K562 (cell line): ENCODE data around the gene HINT3. TPM values are rescaled to one million over a fixed set of nuclear protein-coding genes. Genes with fewer than 3 reads are reported as not detected.

Source experiments
- ATAC-seq: fragments of 200-7000 bp; cut with Tn5 transposase; 3 replicates; pipeline ENCODE4 v1.9.1; 2020; ENCODE audit warnings: moderate library complexity
- BruUV-seq: library from RNA; stranded (reverse); fragments of 400-500 nt; replicated peaks from 2 replicates; lab custom pipeline; 2021; lab: Mats Ljungman, UMichigan
- CTCF ChIA-PET: fragments of 300-600 bp; formaldehyde crosslinking; extraction: SDS; loops from one replicate; lab custom pipeline; 2021; ENCODE audit warnings: low intra/inter-chr PET ratio; lab: Yijun Ruan, JAX
- POLR2A ChIA-PET: fragments of 300-600, 350-650 bp; sonication (Branson Sonifier 250); formaldehyde crosslinking; extraction: SDS; loops from one replicate; lab custom pipeline; 2021; ENCODE audit warnings: antibody characterized with exemption, inconsistent platforms; lab: Yijun Ruan, JAX
- DNase-seq, 4 experiments: peaks; one replicate each; pipeline versions ENCODE4 v3.0.0 to v3.0.0-alpha.2; 2011 to 2018; ENCODE audit warnings: low spot score in 3 of 4, mixed read lengths in 3 of 4; ENCODE audit errors: extremely low read depth in 1 of 4
- FAIRE-seq: peaks from 2 replicates; lab custom pipeline; 2011; peaks lifted over from hg19 to GRCh38; lab: Jason Lieb, UNC
- H2AFZ ChIP-seq: 2 replicates; pipeline ENCODE4 v1.6.0; 2011; ENCODE audit warnings: low read depth, low read length, control low read depth, inconsistent platforms
- H3K27ac ChIP-seq: fragments of 200-600 bp; 3 replicates; pipeline ENCODE4 v1.8.0; 2011; ENCODE audit warnings: low read depth, mild to moderate bottlenecking, control low read depth, inconsistent platforms, low read length, moderate library complexity, mixed read lengths; ENCODE audit errors: extremely low read depth
- H3K27me3 ChIP-seq, 2 experiments: fragments of 300-600 bp in 1 of 2; 2 replicates in 1 of 2; 3 replicates in 1 of 2; pipeline versions ENCODE4 v1.6.0 to v1.8.0; 2011; ENCODE audit warnings: inconsistent platforms in 2 of 2, low read length in 2 of 2, mild to moderate bottlenecking in 1 of 2, mixed read lengths in 1 of 2, moderate library complexity in 1 of 2; ENCODE audit not compliant: control insufficient read depth in 2 of 2, insufficient read depth in 2 of 2
- H3K36me3 ChIP-seq: fragments of 300-600 bp; 3 replicates; pipeline ENCODE4 v1.8.0; 2011; ENCODE audit warnings: mild to moderate bottlenecking, low read length, inconsistent platforms; ENCODE audit not compliant: control insufficient read depth, insufficient read depth
- H3K4me1 ChIP-seq, 2 experiments: fragments of 200-600 bp in 1 of 2; replicated peaks in 1 of 2; 2 replicates in 1 of 2; 3 replicates in 1 of 2; pipeline versions ENCODE4 v1.5.1 to v1.8.0; 2011; ENCODE audit warnings: inconsistent platforms in 2 of 2, low read length in 2 of 2, mild to moderate bottlenecking in 1 of 2, mixed read lengths in 1 of 2, moderate library complexity in 1 of 2; ENCODE audit not compliant: control insufficient read depth in 2 of 2, insufficient read depth in 2 of 2
- H3K4me2 ChIP-seq: 2 replicates; pipeline ENCODE4 v1.6.1; 2011; ENCODE audit warnings: low read length, control low read depth, inconsistent platforms, mixed read lengths; ENCODE audit not compliant: insufficient read depth
- H3K4me3 ChIP-seq: fragments of 200-600 bp; sonication (generic), shearing (Covaris generic); 2 replicates; pipeline ENCODE4 v1.5.1; 2016; ENCODE audit warnings: control low read depth, inconsistent platforms
- H3K79me2 ChIP-seq: fragments of 200-600 bp; 3 replicates; pipeline ENCODE4 v1.8.0; 2011; ENCODE audit warnings: low read length, inconsistent platforms; ENCODE audit not compliant: control insufficient read depth, insufficient read depth
- H3K9ac ChIP-seq, 2 experiments: 2 replicates each; pipeline versions ENCODE4 v1.6.0 to v1.6.1; 2011; ENCODE audit warnings: low read depth in 2 of 2, low read length in 2 of 2, control low read depth in 1 of 2, inconsistent platforms in 1 of 2, mild to moderate bottlenecking in 1 of 2, mixed read lengths in 1 of 2; ENCODE audit not compliant: insufficient read depth in 1 of 2
- H3K9me1 ChIP-seq: one replicate; pipeline ENCODE4 v1.6.0; 2011; ENCODE audit warnings: inconsistent platforms, mild to moderate bottlenecking, low read length, moderate library complexity; ENCODE audit not compliant: control insufficient read depth, insufficient read depth
- H3K9me3 ChIP-seq: replicated peaks from 2 replicates; pipeline ENCODE4 v1.5.1; 2011; ENCODE audit warnings: low read depth, low read length, inconsistent platforms; ENCODE audit not compliant: control insufficient read depth, insufficient read depth
- H4K20me1 ChIP-seq: replicated peaks from 2 replicates; pipeline ENCODE4 v1.6.1; 2011; ENCODE audit warnings: low read length, inconsistent platforms, mixed read lengths; ENCODE audit not compliant: control insufficient read depth, insufficient read depth
- CHD2 ChIP-seq: IDR thresholded peaks from 2 replicates; pipeline ENCODE4 v1.6.1; 2011; ENCODE audit warnings: low read depth, low read length
- DIDO1 ChIP-seq: fragments of 450-650 bp; IDR thresholded peaks from 2 replicates; pipeline ENCODE4 v1.6.1; 2016; ENCODE audit warnings: low read depth, missing biosample characterization, missing genetic modification characterization
- ILF3 ChIP-seq: fragments of 450-650 bp; IDR thresholded peaks from 2 replicates; pipeline ENCODE4 v1.6.1; 2018; ENCODE audit warnings: antibody characterized with exemption, mild to moderate bottlenecking, moderate library complexity, borderline replicate concordance
- MCM3 ChIP-seq: fragments of 450-650 bp; IDR thresholded peaks from 2 replicates; pipeline ENCODE4 v1.6.1; 2016
- NCOA2 ChIP-seq, 2 experiments: fragments of 450-650 bp; IDR thresholded peaks; 2 replicates each; pipeline ENCODE4 v1.6.1; 2018; ENCODE audit warnings: mild to moderate bottlenecking in 2 of 2, moderate library complexity in 1 of 2; ENCODE audit not compliant: partially characterized antibody in 2 of 2
- NFYB ChIP-seq: IDR thresholded peaks from 2 replicates; pipeline ENCODE4 v1.6.1; 2011; ENCODE audit warnings: mild to moderate bottlenecking, moderate library complexity; ENCODE audit not compliant: insufficient read length; ENCODE audit errors: extremely low read depth
- NONO ChIP-seq, 2 experiments: fragments of 200-400 bp in 1 of 2; fragments of 450-650 bp in 1 of 2; formaldehyde crosslinking in 1 of 2; IDR thresholded peaks; 2 replicates each; pipeline ENCODE4 v1.6.1; 2017; ENCODE audit warnings: low read depth in 2 of 2, mild to moderate bottlenecking in 2 of 2, moderate library complexity in 2 of 2, low read length in 1 of 2
- PHB ChIP-seq: fragments of 250-450 bp; sonication (Bioruptor Pico); IDR thresholded peaks from 2 replicates; pipeline ENCODE4 v1.5.0; 2021
- PYGO2 ChIP-seq: fragments of 450-650 bp; IDR thresholded peaks from 2 replicates; pipeline ENCODE4 v1.6.1; 2016; ENCODE audit warnings: mild to moderate bottlenecking, missing genetic modification characterization, moderate library complexity, missing compliant biosample characterization
- RBM14 ChIP-seq: fragments of 200-400 bp; formaldehyde crosslinking; IDR thresholded peaks from 2 replicates; pipeline ENCODE4 v1.6.1; 2018; ENCODE audit warnings: low read depth, mild to moderate bottlenecking, low read length, moderate library complexity, borderline replicate concordance; ENCODE audit not compliant: insufficient read depth
- SIN3B ChIP-seq: fragments of 450-650 bp; IDR thresholded peaks from 2 replicates; pipeline ENCODE4 v1.6.1; 2017; ENCODE audit warnings: low read depth, mild to moderate bottlenecking, moderate library complexity
- SIRT6 ChIP-seq: IDR thresholded peaks from one replicate; pipeline ENCODE4 v1.6.1; 2012; ENCODE audit warnings: low read depth, mild to moderate bottlenecking, control low read depth, inconsistent platforms, low read length, moderate library complexity
- SMAD2 ChIP-seq: fragments of 150-350 bp; IDR thresholded peaks from 2 replicates; pipeline ENCODE4 v1.6.1; 2014; ENCODE audit warnings: low read depth, mild to moderate bottlenecking, low read length
- SMARCB1 ChIP-seq: IDR thresholded peaks from 2 replicates; pipeline ENCODE4 v1.6.1; 2011; ENCODE audit warnings: improper control_type of control experiment, low read depth; ENCODE audit not compliant: insufficient read length
- WGBS: fragments of 100-300 bp; shearing (Covaris generic); methylation state at CpG from one replicate; pipeline ENCODE4 v1.1.6; 2016; ENCODE audit warnings: low coverage, mixed read lengths; ENCODE audit not compliant: insufficient coverage; ENCODE audit errors: missing lambda C conversion rate; 5-methylcytosine and 5-hydroxymethylcytosine counted together
- in situ Hi-C: fragments of 300-500 bp; cut with MboI; formaldehyde crosslinking; loops from 4 replicates; pipeline ENCODE4 v1.15.0; 2018; ENCODE audit warnings: inconsistent platforms, mixed read lengths
- intact Hi-C: fragments of 100-400 bp; cut with micrococcal nuclease; formaldehyde crosslinking; loops from 2 replicates; pipeline ENCODE4 v1.14.2; 2022
- polyA plus RNA-seq, 8 experiments: library from polyadenylated mRNA; depleted of rRNA in 4 of 8; stranded (reverse) in 5 of 8; unstranded in 3 of 8; fragments of >200 nt; fragmentation: Nextera tagmentation in 2 of 8; fragmentation: Illumina TruSeq in 1 of 8; extraction: Ambion mirVana in 2 of 8; extraction: Trizol in 1 of 8; gene quantifications; 2 replicates each; pipeline versions ENCODE4 v1.2.1 to v1.2.3, GENCODE V29; 2011 to 2014; ENCODE audit warnings: inconsistent platforms in 1 of 8, missing spikeins in 1 of 8
- total RNA-seq, 7 experiments: library from RNA; depleted of rRNA in 6 of 7; stranded (reverse); fragments of >200 nt in 6 of 7; fragmentation: Illumina TruSeq in 2 of 7; extraction: Trizol in 2 of 7; gene quantifications; 2 replicates each; pipeline versions ENCODE4 v1.2.1 to v1.2.3, GENCODE V29; 2011 to 2021; ENCODE audit warnings: low replicate concordance in 1 of 7
- TF ChIP-seq, protein P1 (sequence below): fragments of 250-450 bp; sonication (Bioruptor Pico); IDR thresholded peaks from 2 replicates; pipeline ENCODE4 v1.4.0; 2020; ENCODE audit warnings: borderline replicate concordance
- TF ChIP-seq, protein P2 (sequence below): sonication (generic); formaldehyde crosslinking; IDR thresholded peaks from 2 replicates; pipeline ENCODE4 v1.8.1; 2023; ENCODE audit warnings: mild to moderate bottlenecking, missing genetic modification reagents, moderate library complexity
- TF ChIP-seq, protein P3 (sequence below): fragments of 250-450 bp; sonication (Bioruptor Pico); IDR thresholded peaks from 2 replicates; pipeline ENCODE4 v1.8.0; 2022; ENCODE audit warnings: moderate library complexity, mild to moderate bottlenecking, inconsistent platforms
- TF ChIP-seq, protein P4 (sequence below): fragments of 250-450 bp; sonication (Bioruptor Pico); IDR thresholded peaks from 2 replicates; pipeline ENCODE4 v1.5.0; 2022; ENCODE audit warnings: mild to moderate bottlenecking

Gene HINT3
- total and polyA plus RNA-seq, 9 of the 15 experiments (the other 6 are each of a cell fraction or from before 2014, with no cell fraction given), result 1.4 to 16.6 (median 10.8) TPM

DNA sequence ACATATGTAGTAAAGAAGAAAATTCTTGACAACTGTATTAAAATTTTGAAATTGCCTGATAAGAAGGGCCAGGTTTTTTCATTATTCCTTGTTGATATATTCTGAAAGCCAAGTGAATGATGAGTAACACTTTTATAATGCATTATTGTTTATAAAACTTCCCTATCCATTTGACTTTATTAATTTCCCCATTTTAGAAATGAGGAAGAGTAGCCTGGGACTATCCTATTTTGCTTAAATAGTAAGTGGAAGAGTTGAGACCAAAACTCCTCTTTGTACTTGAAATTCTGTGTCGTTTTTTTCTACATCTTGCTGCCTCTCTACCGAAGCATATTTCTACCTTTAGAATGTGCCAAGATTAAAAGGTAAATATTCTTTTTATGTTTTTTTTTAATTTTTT lies 69.4 kb downstream of the HINT3 start:
- H3K4me2 ChIP-seq, result no peak overlapping the region
- H3K27me3 ChIP-seq, result no peaks in the 10 kb centered on the region
- H3K9me3 ChIP-seq, result no peaks in the 10 kb centered on the region
- no peak overlapping the region for H3K4me3 ChIP-seq
- ATAC-seq, result no peak
- no peak overlapping the region for H3K27ac ChIP-seq
- TF ChIP-seq SMAD2, result no peak
- TF ChIP-seq, protein P1, sequence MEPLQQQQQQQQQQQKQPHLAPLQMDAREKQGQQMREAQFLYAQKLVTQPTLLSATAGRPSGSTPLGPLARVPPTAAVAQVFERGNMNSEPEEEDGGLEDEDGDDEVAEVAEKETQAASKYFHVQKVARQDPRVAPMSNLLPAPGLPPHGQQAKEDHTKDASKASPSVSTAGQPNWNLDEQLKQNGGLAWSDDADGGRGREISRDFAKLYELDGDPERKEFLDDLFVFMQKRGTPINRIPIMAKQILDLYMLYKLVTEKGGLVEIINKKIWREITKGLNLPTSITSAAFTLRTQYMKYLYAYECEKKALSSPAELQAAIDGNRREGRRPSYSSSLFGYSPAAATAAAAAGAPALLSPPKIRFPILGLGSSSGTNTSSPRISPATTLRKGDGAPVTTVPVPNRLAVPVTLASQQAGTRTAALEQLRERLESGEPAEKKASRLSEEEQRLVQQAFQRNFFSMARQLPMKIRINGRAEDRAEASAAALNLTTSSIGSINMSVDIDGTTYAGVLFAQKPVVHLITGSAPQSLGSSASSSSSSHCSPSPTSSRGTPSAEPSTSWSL, result no peak
- no peak for TF ChIP-seq NCOA2 (IDR thresholded peaks at IDR 0.05; ENCODE audit: partially characterized antibody in 2 of 2)
- TF ChIP-seq MCM3, result no peak
- TF ChIP-seq NFYB, result no peak
- TF ChIP-seq CHD2, result no peak
- TF ChIP-seq RBM14, result no peak
- no peak for TF ChIP-seq PHB (CRISPR knock-in tag)
- TF ChIP-seq, protein P2, sequence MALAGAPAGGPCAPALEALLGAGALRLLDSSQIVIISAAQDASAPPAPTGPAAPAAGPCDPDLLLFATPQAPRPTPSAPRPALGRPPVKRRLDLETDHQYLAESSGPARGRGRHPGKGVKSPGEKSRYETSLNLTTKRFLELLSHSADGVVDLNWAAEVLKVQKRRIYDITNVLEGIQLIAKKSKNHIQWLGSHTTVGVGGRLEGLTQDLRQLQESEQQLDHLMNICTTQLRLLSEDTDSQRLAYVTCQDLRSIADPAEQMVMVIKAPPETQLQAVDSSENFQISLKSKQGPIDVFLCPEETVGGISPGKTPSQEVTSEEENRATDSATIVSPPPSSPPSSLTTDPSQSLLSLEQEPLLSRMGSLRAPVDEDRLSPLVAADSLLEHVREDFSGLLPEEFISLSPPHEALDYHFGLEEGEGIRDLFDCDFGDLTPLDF (CRISPR knock-in tag), result no peak
- no peak for TF ChIP-seq SIN3B
- TF ChIP-seq PYGO2 (tag), result no peak
- no peak for TF ChIP-seq SMARCB1
- TF ChIP-seq NONO (IDR thresholded peaks at IDR 0.05; ENCODE audit: low read depth in 2 of 2, low read length in 1 of 2), result no peak
- TF ChIP-seq, protein P3, sequence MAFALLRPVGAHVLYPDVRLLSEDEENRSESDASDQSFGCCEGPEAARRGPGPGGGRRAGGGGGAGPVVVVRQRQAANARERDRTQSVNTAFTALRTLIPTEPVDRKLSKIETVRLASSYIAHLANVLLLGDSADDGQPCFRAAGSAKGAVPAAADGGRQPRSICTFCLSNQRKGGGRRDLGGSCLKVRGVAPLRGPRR (CRISPR knock-in tag), result no peak
- TF ChIP-seq SIRT6, result no peak
- TF ChIP-seq ILF3, result no peak
- TF ChIP-seq, protein P4, sequence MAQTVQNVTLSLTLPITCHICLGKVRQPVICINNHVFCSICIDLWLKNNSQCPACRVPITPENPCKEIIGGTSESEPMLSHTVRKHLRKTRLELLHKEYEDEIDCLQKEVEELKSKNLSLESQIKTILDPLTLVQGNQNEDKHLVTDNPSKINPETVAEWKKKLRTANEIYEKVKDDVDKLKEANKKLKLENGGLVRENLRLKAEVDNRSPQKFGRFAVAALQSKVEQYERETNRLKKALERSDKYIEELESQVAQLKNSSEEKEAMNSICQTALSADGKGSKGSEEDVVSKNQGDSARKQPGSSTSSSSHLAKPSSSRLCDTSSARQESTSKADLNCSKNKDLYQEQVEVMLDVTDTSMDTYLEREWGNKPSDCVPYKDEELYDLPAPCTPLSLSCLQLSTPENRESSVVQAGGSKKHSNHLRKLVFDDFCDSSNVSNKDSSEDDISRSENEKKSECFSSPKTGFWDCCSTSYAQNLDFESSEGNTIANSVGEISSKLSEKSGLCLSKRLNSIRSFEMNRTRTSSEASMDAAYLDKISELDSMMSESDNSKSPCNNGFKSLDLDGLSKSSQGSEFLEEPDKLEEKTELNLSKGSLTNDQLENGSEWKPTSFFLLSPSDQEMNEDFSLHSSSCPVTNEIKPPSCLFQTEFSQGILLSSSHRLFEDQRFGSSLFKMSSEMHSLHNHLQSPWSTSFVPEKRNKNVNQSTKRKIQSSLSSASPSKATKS (CRISPR knock-in tag), result no peak
- TF ChIP-seq DIDO1 (tag), result no peak
- 97% methylated on average over 2 of the region's 2 CpGs for WGBS
- POLR2A ChIA-PET, result no interaction called here
- H2AFZ ChIP-seq, result no peak overlapping the region
- intact Hi-C loops (no loop called here), in situ Hi-C loops (loop anchor here (25.0 kb wide), 2 partner anchors 311 to 1086 kb away; partner anchors contain the start of genes CENPW and RSPO3)
- no peak overlapping the region for H3K9ac ChIP-seq
- no TSS peak for BruUV-seq
- no peak for DNase-seq
- H3K9me1 ChIP-seq, result no peaks in the 10 kb centered on the region
- H3K4me1 ChIP-seq, result no peaks in the 10 kb centered on the region
- no peaks in the 10 kb centered on the region for H3K79me2 ChIP-seq
- H3K36me3 ChIP-seq, result peaks cover 73% of the 10 kb centered on the region
- no peak for FAIRE-seq
- no peaks in the 10 kb centered on the region for H4K20me1 ChIP-seq
- CTCF ChIA-PET, result no interaction called here
